Erythroblast (primary cell): ENCODE data around the gene AMHR2.

Source experiments
- DNase-seq, 2 experiments: peaks; one replicate each; lab custom pipeline; 2025; lab: John Stamatoyannopoulos, UW
- GATA1 ChIP-seq: IDR thresholded peaks from 2 replicates; pipeline ENCODE4 v1.6.1; 2011; ENCODE audit warnings: low read depth, mild to moderate bottlenecking, control low read depth, low read length, moderate library complexity
- POLR2A ChIP-seq: IDR thresholded peaks from 2 replicates; pipeline ENCODE4 v1.6.1; 2011; ENCODE audit warnings: mild to moderate bottlenecking, low read length

Gene AMHR2

DNA sequence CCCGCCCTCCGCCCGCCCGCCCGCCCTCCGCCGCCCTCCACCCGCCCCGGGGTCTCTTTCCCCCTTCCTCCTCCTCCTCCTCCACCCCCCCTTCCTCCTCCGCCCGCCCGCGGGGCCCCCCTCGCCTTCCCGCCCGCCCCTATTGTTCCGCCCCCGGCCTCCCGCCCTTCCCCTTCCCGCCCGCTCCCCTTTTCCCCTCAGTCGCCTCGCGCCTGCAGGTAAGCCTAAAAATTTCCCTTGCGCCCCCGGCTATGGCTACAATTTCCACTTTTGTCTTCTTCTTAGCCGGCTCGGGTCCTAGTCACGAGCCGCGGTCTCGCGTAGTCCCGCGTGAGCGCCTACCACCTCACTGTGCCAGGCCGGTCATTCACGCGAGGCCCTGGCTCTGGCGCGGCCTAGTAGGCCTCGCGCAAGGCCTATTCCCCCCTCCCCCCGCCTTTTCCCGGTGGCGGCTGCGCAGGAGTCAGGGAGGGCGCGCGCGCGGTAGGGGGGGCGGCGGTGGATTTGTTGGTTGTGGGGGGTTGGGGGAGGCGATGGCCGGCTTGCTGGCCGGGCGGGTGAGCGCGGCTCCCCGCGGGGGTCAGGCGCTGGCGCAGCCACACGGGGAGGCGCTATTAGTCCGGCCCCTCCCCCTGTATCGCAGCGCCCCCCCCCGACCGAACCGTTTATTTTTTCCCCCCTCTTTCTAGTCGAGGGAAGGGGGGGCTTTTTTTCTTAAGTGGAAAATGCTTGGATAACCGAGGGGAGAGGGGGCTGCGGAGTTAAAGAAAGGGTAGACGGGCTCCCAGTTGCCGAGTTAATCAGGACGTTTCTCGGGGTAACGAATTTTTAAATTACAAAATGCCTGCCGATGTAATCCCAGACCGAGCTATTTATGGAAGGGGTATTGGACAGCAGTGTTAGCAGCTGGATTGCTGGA lies 28.8 kb downstream of the AMHR2 start:
- peak; percentile 90 to 96 for DNase-seq
- TF ChIP-seq POLR2A, result no peak
- no peak for TF ChIP-seq GATA1

GRCh38 chr12:53453953-53454640 lies 30.4 kb downstream of the AMHR2 start:
- TF ChIP-seq GATA1 (no peak), POLR2A (peak; percentile 24)
- no peak for DNase-seq

DNA sequence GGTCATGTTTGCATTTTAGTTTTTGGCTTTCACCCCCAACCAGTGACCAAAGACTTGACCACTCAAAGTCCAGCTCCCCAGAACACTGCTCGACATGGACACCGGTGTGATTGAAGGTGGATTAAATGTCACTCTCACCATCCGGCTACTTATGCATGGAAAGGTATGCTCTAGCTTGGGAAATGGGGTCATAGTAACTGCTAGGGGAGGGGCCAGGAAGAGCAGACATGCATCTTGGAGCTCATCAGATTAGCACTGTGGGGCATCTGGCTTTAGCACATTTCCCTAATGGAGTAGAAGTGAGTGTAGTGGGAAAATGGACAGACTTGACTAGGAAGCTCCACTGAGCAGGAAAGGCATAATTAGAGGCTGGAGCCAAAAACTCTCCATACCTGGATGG lies 31.1 kb downstream of the AMHR2 start:
- TF ChIP-seq GATA1 (no peak), POLR2A (no peak)
- no peak for DNase-seq

DNA sequence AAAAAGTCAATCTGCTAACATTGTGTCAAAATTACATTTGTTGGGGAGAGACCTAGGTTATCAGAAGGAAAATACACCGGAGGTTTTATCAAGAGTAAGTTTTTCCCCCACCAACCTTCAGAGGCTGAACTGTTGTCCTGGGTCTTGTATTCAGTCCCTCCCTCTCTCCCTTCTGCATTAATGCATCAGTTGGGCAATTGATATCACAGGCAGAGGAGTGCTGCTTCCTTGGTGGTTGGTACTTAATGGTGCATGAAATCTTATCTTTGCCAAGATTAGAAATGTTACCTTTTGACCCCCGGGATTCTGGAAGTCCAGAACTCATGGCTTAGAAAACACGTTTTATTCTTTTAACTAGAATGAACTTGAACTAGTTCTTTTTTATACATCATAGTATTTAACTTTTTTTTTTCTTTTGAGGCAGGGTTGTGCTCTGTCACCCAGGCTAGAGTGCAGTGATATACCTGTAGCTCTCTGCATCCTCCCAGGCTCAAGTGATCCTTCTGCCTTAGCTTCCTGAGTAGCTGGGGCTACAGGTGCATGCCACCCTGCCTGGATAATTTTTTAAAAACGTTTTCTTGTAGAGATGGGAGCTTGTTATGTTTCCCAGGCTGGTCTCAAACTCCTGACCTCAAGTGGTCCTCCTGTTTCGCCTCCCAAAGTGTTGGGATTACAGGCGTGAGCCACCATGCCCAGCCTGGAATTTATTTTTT lies 33.2 kb downstream of the AMHR2 start:
- no peak for DNase-seq
- no peak for TF ChIP-seq GATA1
- no peak for TF ChIP-seq POLR2A

DNA sequence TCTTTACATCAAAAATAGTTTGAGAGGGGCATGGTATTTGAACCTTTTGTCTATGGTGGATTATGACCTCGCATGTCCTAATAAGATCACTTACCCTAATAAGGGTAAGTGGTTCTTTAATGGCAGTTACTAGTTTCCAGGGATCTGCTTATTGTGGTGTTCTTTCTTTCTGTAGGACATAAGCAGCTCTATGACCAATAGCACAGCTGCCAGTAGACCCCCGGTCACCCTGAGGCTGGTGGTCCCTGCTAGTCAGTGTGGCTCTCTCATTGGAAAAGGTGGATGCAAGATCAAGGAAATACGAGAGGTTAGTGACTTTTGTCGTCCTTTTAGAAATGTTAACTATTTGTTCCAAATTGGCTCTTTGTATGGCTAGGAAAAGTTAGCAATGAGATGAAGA lies 35.4 kb downstream of the AMHR2 start:
- TF ChIP-seq POLR2A (no peak), GATA1 (no peak)
- no peak for DNase-seq

DNA sequence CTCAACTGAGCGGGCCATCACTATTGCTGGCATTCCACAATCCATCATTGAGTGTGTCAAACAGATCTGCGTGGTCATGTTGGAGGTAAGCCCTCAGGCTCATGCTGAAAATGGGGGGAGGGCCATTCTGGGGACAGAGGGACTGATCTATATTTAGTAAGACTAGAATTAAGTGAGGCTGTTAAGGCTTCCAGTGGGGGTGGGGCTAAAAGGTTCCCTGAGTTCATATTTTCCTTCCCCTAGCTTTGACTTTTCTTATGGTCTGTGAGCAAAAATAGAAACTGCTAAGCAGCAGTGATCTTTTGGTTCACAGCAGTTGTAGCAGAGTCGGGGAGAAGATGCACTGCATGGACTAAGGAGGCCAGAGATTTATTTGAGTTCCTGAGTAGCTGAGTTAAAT lies 37.4 kb downstream of the AMHR2 start:
- DNase-seq, result no peak
- TF ChIP-seq POLR2A, result no peak
- no peak for TF ChIP-seq GATA1

DNA sequence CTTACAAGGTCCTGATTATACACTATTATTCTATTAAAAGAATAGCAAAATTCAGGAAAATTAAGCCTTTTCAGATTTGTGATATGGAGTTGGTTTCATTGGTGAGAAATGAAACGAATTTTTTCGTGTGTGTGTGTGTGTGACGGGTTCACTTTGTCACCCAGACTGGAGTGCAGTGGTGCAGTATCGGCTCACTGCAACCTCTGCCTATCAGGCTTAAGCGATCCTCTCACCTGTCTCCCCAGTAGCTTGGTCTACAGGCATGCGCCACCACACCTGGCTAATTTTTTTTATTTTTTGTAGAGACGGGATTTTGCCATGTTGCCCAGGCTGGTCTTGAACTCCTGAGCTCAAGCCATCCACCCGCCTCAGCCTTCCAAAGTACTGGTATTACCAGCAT lies 37.9 kb downstream of the AMHR2 start:
- DNase-seq, result no peak
- TF ChIP-seq GATA1 (no peak), POLR2A (no peak)

DNA sequence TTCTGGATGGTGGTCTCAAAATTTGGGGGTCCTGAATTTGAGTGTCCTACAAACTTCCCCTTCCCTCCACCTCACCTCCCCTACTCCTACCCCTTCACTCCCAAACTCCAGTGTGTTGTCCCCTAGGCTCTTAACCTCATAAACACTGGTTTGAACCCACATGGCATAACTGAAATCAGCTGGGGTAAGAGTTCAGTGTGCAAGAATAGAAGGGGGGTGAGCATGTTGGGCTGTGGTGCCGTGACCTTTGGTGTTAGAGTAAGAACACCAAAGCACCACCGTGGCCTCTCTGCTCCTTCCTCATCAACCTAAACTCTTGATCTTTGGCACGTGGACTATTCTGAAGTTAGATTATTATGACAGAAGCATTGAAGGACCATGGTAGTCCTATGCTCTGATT lies 39.3 kb downstream of the AMHR2 start:
- no peak for TF ChIP-seq POLR2A
- no peak for TF ChIP-seq GATA1

DNA sequence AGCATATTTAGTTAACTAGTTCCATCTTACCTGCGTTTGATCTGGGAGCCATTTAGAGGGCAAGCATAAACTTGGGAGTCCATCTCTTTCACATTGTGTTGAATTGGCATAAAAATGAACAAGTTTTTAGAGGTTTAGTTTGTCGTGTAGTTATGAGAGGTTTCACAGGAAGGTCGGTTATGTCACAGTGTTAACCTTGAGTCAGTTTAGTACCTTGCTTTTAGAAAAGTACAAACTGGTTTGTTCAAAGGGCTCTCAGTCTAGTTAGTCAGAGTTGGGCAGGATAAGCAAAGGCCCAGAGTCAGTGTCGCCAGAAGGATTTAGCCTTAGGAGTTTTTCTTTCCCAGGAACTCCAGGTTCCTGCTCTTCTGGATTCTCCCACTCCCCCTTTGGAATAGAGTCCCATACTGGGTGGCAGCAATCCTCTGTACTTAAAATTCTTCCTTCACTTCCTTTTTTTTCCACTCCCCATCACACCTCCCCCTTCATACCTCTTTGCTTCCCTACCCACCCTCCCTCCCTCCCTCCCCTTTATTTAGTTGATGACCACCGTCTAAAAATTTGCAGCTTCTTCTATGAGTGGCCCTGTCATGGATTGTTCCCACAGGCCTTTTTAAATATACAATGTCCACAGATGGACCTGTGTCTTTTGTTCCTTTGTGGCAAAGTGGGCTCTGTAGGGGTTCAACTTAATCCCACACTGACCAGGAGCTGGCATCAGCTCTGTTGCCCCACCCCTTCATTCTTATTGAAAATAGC lies 40.3 kb downstream of the AMHR2 start:
- TF ChIP-seq GATA1 (no peak), POLR2A (no peak)
- no peak for DNase-seq

More for the DNA sequence above, 39.3 kb downstream of the AMHR2 start:
- no peak for DNase-seq

DNA sequence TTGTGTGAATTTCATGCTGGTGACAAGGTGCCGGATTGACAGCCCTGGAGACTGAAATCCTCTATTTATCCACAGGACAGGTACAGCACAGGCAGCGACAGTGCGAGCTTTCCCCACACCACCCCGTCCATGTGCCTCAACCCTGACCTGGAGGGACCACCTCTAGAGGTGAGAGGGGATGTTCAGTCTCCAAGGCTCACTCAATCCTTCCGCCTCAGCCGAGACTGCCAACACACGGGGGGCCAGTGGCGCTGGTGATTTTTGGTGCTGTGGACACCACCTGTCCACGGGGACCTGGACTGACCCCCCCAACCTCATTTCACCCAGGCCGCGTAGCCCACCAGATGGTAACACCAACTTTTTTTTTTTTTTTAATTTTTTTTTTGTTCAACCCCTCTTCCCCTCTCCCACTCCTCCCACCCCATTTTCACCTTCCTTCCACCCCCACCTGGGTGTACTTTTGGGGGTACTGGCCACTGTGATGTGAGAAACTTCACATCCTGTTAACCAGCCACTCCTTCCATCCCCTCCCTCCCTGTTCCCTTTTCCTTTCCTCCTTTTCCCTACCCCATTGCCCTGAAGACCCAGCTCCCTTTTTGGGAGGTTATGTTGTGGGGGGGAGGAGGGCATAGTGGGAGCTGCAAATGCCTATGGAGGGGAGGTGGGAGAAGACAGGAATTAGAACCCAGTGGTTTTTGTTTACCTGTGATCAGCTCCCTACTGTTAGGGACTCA lies 41.2 kb downstream of the AMHR2 start:
- DNase-seq, result no peak
- TF ChIP-seq GATA1 (no peak), POLR2A (no peak)

GRCh38 chr12:53465679-53466078 lies 42.0 kb downstream of the AMHR2 start:
- DNase-seq, result no peak
- TF ChIP-seq POLR2A (no peak), GATA1 (no peak)

- no peak for TF ChIP-seq POLR2A
- TF ChIP-seq GATA1, result no peak
Measured at GRCh38 chr12:53466640-53467039, 43.0 kb downstream of the AMHR2 start.

More at GRCh38 chr12:53466640-53467039, 43.0 kb downstream of the AMHR2 start:
- DNase-seq, result no peak
